SU-DHL-6 (cell line): Measurements from ENCODE around the gene MYT1.

Source experiments
- H2AFZ ChIP-seq: fragments of 200-600 bp; sonication (generic); 2 replicates; pipeline ENCODE4 v1.6.1; 2014; ENCODE audit warnings: low read depth, mild to moderate bottlenecking, moderate library complexity, mixed read lengths, antibody characterized with exemption, low read length; ENCODE audit not compliant: severe bottlenecking
- H3F3A ChIP-seq: fragments of 200-600 bp; shearing (Covaris generic); 2 replicates; pipeline ENCODE4 v1.6.0; 2016; ENCODE audit warnings: antibody characterized with exemption, mild to moderate bottlenecking; ENCODE audit not compliant: insufficient read depth
- H3K27ac ChIP-seq: fragments of 200-600 bp; sonication (generic); 2 replicates; pipeline ENCODE4 v1.5.1; 2016; ENCODE audit warnings: low read depth, mild to moderate bottlenecking, low read length, moderate library complexity, mixed read lengths
- H3K27me3 ChIP-seq: fragments of 200-600 bp; sonication (generic), shearing (Covaris generic); 2 replicates; pipeline ENCODE4 v1.6.0; 2014; ENCODE audit warnings: mild to moderate bottlenecking, low read length
- H3K36me3 ChIP-seq: fragments of 200-600 bp; sonication (generic); 2 replicates; pipeline ENCODE4 v1.6.1; 2014; ENCODE audit warnings: mild to moderate bottlenecking, low read length, mixed read lengths
- H3K4me2 ChIP-seq: fragments of 300-600, 200-600 bp; shearing (Covaris generic), sonication (generic); 2 replicates; pipeline ENCODE4 v1.6.0; 2014; ENCODE audit warnings: low read length, low read depth, mild to moderate bottlenecking; ENCODE audit not compliant: poor library complexity, severe bottlenecking
- H3K4me3 ChIP-seq: fragments of 200-600 bp; sonication (generic); 2 replicates; pipeline ENCODE4 v1.5.1; 2014; ENCODE audit warnings: antibody characterized with exemption, low read length, mild to moderate bottlenecking, mixed read lengths; ENCODE audit not compliant: insufficient read depth, poor library complexity, severe bottlenecking
- H3K79me2 ChIP-seq: fragments of 200-600 bp; sonication (generic); 2 replicates; pipeline ENCODE4 v1.6.1; 2014; ENCODE audit warnings: mild to moderate bottlenecking, low read length, moderate library complexity; ENCODE audit not compliant: insufficient read depth
- H3K9ac ChIP-seq: fragments of 200-600 bp; sonication (generic); 2 replicates; pipeline ENCODE4 v1.7.0; 2014; ENCODE audit warnings: mild to moderate bottlenecking, low read length
- H3K9me2 ChIP-seq: fragments of 200-600 bp; sonication (generic); replicated peaks from 2 replicates; pipeline ENCODE4 v1.6.1; 2014; ENCODE audit warnings: low read length; ENCODE audit not compliant: insufficient read depth
- H3K9me3 ChIP-seq: fragments of 200-600 bp; sonication (generic); 2 replicates; pipeline ENCODE4 v1.6.1; 2014; ENCODE audit warnings: low read length, mixed read lengths; ENCODE audit not compliant: insufficient read depth
- H4K20me1 ChIP-seq: fragments of 200-600 bp; sonication (generic); 2 replicates; pipeline ENCODE4 v1.6.1; 2014; ENCODE audit warnings: low read depth, mild to moderate bottlenecking, antibody characterized with exemption, low read length, moderate library complexity, mixed read lengths
- EZH2phosphoT487 ChIP-seq: fragments of 200-600 bp; sonication (generic), shearing (Covaris generic); conservative IDR thresholded peaks from 2 replicates; pipeline ENCODE4 v1.6.1; 2018; ENCODE audit warnings: mild to moderate bottlenecking, antibody characterized with exemption, low read length, moderate library complexity, mixed read lengths
- TF ChIP-seq, protein P1 (sequence below): fragments of 200-600 bp; sonication (generic); IDR thresholded peaks from one replicate; pipeline ENCODE4 v1.5.1; 2017; ENCODE audit warnings: antibody characterized with exemption, mild to moderate bottlenecking, low read length, moderate library complexity; ENCODE audit not compliant: insufficient read depth, poor library complexity, severe bottlenecking

Gene MYT1

DNA sequence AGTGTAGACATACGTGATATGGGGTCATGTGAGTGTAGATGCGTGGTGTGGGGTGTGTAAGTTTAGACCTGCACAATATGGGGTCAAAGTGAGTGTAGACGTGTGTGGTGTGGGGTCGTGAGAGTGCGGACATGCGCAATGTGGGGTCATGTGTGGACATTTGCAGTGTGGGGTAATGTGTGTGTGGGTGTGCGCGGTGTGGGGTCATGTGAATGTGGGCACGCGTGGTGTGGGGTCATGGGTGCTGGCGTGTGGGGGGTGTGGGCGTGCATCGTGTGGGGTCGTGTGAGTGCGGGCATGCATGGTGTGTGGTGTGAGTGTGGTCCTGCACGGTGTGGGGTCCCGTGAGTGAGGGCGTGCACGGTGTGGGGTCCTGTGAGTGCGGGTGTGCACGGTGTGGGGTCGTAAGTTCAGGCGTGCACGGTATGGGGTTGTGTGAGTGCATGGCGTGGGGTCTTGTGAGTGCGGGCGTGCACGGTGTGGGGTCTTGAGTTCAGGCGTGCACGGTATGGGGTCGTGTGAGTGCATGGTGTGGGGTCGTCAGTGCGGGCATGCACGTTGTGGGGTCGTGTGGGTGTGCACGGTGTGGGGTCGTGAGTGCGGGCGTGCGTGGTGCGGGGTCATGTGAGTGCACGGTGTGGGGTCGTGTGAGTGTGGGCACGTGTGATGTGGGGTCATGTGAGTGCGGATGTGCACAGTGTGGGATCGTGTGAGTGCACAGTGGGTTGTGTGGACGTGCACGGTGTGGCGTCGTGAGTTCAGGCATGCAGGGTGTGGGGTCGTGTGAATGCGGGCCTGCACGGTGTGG lies 105.6 kb downstream of the MYT1 start:
- Histone ChIP-seq H3K4me3 (no peak overlapping the region), H3K9me2 (no peaks in the 10 kb centered on the region), H3K27me3 (no peaks in the 10 kb centered on the region), H3K36me3 (no peaks in the 10 kb centered on the region), H4K20me1 (no peaks in the 10 kb centered on the region), H3K9me3 (no peaks in the 10 kb centered on the region), H3K27ac (no peak overlapping the region), H3K9ac (no peak overlapping the region), H3F3A (no peaks in the 10 kb centered on the region), H2AFZ (no peak overlapping the region), H3K79me2 (no peaks in the 10 kb centered on the region), H3K4me2 (no peak overlapping the region)
- TF ChIP-seq, protein P1, sequence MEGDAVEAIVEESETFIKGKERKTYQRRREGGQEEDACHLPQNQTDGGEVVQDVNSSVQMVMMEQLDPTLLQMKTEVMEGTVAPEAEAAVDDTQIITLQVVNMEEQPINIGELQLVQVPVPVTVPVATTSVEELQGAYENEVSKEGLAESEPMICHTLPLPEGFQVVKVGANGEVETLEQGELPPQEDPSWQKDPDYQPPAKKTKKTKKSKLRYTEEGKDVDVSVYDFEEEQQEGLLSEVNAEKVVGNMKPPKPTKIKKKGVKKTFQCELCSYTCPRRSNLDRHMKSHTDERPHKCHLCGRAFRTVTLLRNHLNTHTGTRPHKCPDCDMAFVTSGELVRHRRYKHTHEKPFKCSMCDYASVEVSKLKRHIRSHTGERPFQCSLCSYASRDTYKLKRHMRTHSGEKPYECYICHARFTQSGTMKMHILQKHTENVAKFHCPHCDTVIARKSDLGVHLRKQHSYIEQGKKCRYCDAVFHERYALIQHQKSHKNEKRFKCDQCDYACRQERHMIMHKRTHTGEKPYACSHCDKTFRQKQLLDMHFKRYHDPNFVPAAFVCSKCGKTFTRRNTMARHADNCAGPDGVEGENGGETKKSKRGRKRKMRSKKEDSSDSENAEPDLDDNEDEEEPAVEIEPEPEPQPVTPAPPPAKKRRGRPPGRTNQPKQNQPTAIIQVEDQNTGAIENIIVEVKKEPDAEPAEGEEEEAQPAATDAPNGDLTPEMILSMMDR: no peak
- no peak for TF ChIP-seq EZH2phosphoT487

DNA sequence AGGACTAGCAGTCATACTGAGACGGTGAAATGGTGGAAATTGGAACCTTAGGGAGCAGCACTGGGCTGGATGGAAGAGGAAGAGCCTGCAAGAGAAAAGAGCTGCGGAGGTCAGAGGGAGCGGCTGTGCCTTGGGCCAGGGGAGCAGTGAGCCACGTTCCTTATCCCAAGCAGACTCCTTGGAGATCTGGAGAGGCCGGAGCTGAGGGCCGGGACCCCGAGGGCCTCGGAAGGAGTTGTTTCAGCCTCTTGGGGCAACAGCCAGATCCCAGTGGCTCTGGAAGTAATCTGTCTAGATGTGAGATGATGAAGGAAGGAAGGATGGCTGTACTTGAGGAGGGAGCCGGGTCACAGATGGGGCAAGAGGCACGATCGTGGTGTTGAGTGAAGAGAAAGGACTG lies 107.4 kb downstream of the MYT1 start:
- no peak overlapping the region for H3K4me3 ChIP-seq
- H3K4me2 ChIP-seq: no peak overlapping the region
- H4K20me1 ChIP-seq: no peaks in the 10 kb centered on the region
- TF ChIP-seq EZH2phosphoT487: no peak
- TF ChIP-seq, protein P1: no peak
- H3K9ac ChIP-seq: no peak overlapping the region
- no peak overlapping the region for H3K27ac ChIP-seq
- H3K9me3 ChIP-seq: no peaks in the 10 kb centered on the region
- H3K36me3 ChIP-seq: no peaks in the 10 kb centered on the region
- no peaks in the 10 kb centered on the region for H3K79me2 ChIP-seq
- no peaks in the 10 kb centered on the region for H3K9me2 ChIP-seq
- H2AFZ ChIP-seq: no peak overlapping the region
- H3F3A ChIP-seq: no peaks in the 10 kb centered on the region
- no peaks in the 10 kb centered on the region for H3K27me3 ChIP-seq

DNA sequence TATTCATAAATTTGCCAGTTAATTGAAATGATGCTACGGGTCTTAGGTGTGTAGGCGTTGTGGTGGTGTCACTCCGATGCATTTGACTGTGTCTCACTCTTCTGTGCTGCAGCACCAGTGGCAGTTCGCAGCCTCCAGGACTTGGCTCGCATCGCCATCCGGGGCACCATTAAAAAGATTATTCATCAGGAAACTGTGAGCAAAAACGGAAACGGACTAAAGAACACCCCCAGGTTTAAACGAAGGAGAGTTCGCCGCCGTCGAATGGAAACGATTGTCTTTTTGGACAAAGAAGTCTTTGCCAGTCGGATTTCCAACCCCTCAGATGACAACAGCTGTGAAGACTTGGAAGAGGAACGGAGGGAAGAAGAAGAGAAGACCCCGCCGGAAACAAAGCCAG lies 108.9 kb downstream of the MYT1 start:
- Histone ChIP-seq H3F3A (no peaks in the 10 kb centered on the region), H3K9ac (no peak overlapping the region), H3K79me2 (no peaks in the 10 kb centered on the region), H3K27me3 (no peaks in the 10 kb centered on the region), H3K36me3 (no peaks in the 10 kb centered on the region), H3K4me2 (no peak overlapping the region), H3K9me2 (no peaks in the 10 kb centered on the region), H2AFZ (no peak overlapping the region), H4K20me1 (no peaks in the 10 kb centered on the region), H3K9me3 (no peaks in the 10 kb centered on the region), H3K4me3 (no peak overlapping the region), H3K27ac (no peak overlapping the region)
- TF ChIP-seq EZH2phosphoT487: no peak

DNA sequence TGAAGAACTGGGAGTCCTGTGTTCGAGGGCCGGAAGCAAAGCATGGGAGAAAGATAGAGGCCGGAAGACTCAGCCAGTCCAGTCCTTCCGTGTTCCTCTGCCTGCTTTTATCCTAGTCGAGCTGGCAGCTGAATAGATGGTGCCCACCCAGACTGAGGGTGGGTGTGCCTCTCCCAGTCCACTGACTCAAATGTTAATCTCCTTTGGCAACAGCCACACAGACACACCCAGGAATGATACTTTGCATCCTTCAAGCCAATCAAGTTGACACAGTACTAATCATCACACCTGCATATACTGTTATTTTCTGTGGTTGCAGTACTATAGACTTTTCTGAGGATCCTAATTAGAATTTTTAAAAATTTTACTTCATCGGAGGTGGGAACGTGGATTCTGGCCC lies 112.6 kb downstream of the MYT1 start:
- no peak for TF ChIP-seq EZH2phosphoT487
- TF ChIP-seq, protein P1: no peak
- Histone ChIP-seq H3F3A (no peaks in the 10 kb centered on the region), H3K9me2 (no peaks in the 10 kb centered on the region), H3K9me3 (no peaks in the 10 kb centered on the region), H3K27ac (no peak overlapping the region), H2AFZ (no peak overlapping the region), H3K27me3 (no peaks in the 10 kb centered on the region), H3K4me3 (no peak overlapping the region), H4K20me1 (no peaks in the 10 kb centered on the region), H3K4me2 (no peak overlapping the region), H3K9ac (no peak overlapping the region), H3K36me3 (no peaks in the 10 kb centered on the region), H3K79me2 (no peaks in the 10 kb centered on the region)
